Endothelial cell of umbilical vein (primary cell): ENCODE results near the gene PRPF38B. TPM values are rescaled to one million over a fixed set of nuclear protein-coding genes. Genes with fewer than 3 reads are reported as not detected.

Source experiments
- BruUV-seq: library from RNA; stranded (reverse); fragments of 400-500 nt; replicated peaks from 2 replicates; lab custom pipeline; 2021; lab: Mats Ljungman, UMichigan
- CTCF ChIA-PET: fragments of 300-600, 350-600 bp; sonication (Branson Sonifier 250); formaldehyde crosslinking; loops from one replicate; lab custom pipeline; 2021; ENCODE audit warnings: antibody characterized with exemption, inconsistent platforms; lab: Charles Lee
- POLR2A ChIA-PET: fragments of 300-600, 350-600 bp; sonication (Branson Sonifier 250); formaldehyde crosslinking; loops from one replicate; lab custom pipeline; 2021; ENCODE audit warnings: antibody characterized with exemption, inconsistent platforms; lab: Charles Lee
- DNase-seq: peaks from one replicate; pipeline ENCODE4 v3.0.0-alpha.2; 2011; ENCODE audit warnings: low read depth, low spot score
- FAIRE-seq: peaks from 2 replicates; lab custom pipeline; 2011; peaks lifted over from hg19 to GRCh38; lab: Jason Lieb, UNC
- H2AFZ ChIP-seq: 2 replicates; pipeline ENCODE4 v1.6.0; 2012; ENCODE audit warnings: low read depth, low read length, control low read depth, inconsistent platforms
- H3K27ac ChIP-seq: 2 replicates; pipeline ENCODE4 v1.5.1; 2011; ENCODE audit warnings: low read depth, mild to moderate bottlenecking, control low read depth, low read length, moderate library complexity; ENCODE audit not compliant: insufficient read depth
- H3K27me3 ChIP-seq, 2 experiments: 2 replicates each; pipeline versions ENCODE4 v1.6.0 to v1.6.1; 2011; ENCODE audit warnings: low read length in 2 of 2, mixed read lengths in 1 of 2; ENCODE audit not compliant: control insufficient read depth in 2 of 2, insufficient read depth in 2 of 2
- H3K36me3 ChIP-seq, 2 experiments: 2 replicates in 1 of 2; 3 replicates in 1 of 2; pipeline ENCODE4 v1.5.1; 2011; ENCODE audit warnings: low read length in 2 of 2, mild to moderate bottlenecking in 1 of 2, moderate library complexity in 1 of 2; ENCODE audit not compliant: control insufficient read depth in 2 of 2, insufficient read depth in 2 of 2; ENCODE audit errors: extremely low read depth in 1 of 2
- H3K4me1 ChIP-seq: 3 replicates; pipeline ENCODE4 v1.5.1; 2011; ENCODE audit warnings: mild to moderate bottlenecking, low read length; ENCODE audit not compliant: control insufficient read depth, insufficient read depth; ENCODE audit errors: extremely low read depth
- H3K4me2 ChIP-seq: 2 replicates; pipeline ENCODE4 v1.6.1; 2011; ENCODE audit warnings: low read length, control low read depth, mixed read lengths; ENCODE audit not compliant: insufficient read depth
- H3K4me3 ChIP-seq, 3 experiments: fragments of 200-600 bp in 1 of 3; sonication (generic), shearing (Covaris generic) in 1 of 3; replicated peaks in 1 of 3; 2 replicates each; pipeline ENCODE4 v1.5.1; 2011 to 2016; ENCODE audit warnings: control low read depth in 3 of 3, low read length in 3 of 3, mild to moderate bottlenecking in 2 of 3, inconsistent platforms in 1 of 3, low read depth in 1 of 3, moderate library complexity in 1 of 3; ENCODE audit not compliant: insufficient read depth in 1 of 3
- H3K79me2 ChIP-seq: 2 replicates; pipeline ENCODE4 v1.6.0; 2012; ENCODE audit warnings: low read length, inconsistent platforms; ENCODE audit not compliant: control insufficient read depth, insufficient read depth
- H3K9ac ChIP-seq: replicated peaks from 2 replicates; pipeline ENCODE3; 2011; ENCODE audit warnings: low read length, control low read depth; ENCODE audit not compliant: insufficient read depth; ENCODE audit errors: extremely low read depth
- H3K9me1 ChIP-seq: replicated peaks from 3 replicates; pipeline ENCODE4 v1.6.0; 2011; ENCODE audit warnings: mild to moderate bottlenecking, low read length; ENCODE audit not compliant: control insufficient read depth, insufficient read depth; ENCODE audit errors: extremely low read depth
- H3K9me3 ChIP-seq: replicated peaks from 2 replicates; pipeline ENCODE4 v1.5.1; 2012; ENCODE audit warnings: low read length, inconsistent platforms; ENCODE audit not compliant: control insufficient read depth, insufficient read depth
- H4K20me1 ChIP-seq: replicated peaks from 2 replicates; pipeline ENCODE3; 2011; ENCODE audit warnings: mild to moderate bottlenecking, low read length; ENCODE audit not compliant: control insufficient read depth, insufficient read depth; ENCODE audit errors: extremely low read depth
- EZH2 ChIP-seq: IDR thresholded peaks from 2 replicates; pipeline ENCODE4 v1.6.1; 2012; ENCODE audit warnings: borderline replicate concordance, low read depth, mild to moderate bottlenecking, moderate library complexity, low read length, inconsistent platforms; ENCODE audit not compliant: severe bottlenecking
- FOS ChIP-seq: IDR thresholded peaks from 2 replicates; pipeline ENCODE4 v1.6.1; 2011; ENCODE audit warnings: mild to moderate bottlenecking, low read length, moderate library complexity, borderline replicate concordance; ENCODE audit not compliant: insufficient read depth
- GATA2 ChIP-seq: IDR thresholded peaks from 2 replicates; pipeline ENCODE4 v1.7.0; 2011; ENCODE audit warnings: low read depth, mild to moderate bottlenecking, moderate library complexity, mixed read lengths, low read length; ENCODE audit not compliant: insufficient read length, insufficient read depth
- JUN ChIP-seq: IDR thresholded peaks from 2 replicates; pipeline ENCODE4 v1.6.1; 2011; ENCODE audit warnings: borderline replicate concordance, low read depth; ENCODE audit not compliant: insufficient read length, insufficient read depth
- MYC ChIP-seq: IDR thresholded peaks from one replicate; pipeline ENCODE4 v1.6.1; 2011; ENCODE audit warnings: mild to moderate bottlenecking, low read depth, low read length
- POLR2A ChIP-seq: IDR thresholded peaks from 2 replicates; pipeline ENCODE4 v1.6.1; 2012; ENCODE audit warnings: low read depth, mild to moderate bottlenecking, control low read depth, low read length
- POLR2AphosphoS5 ChIP-seq: IDR thresholded peaks from 2 replicates; pipeline ENCODE4 v1.6.1; 2012; ENCODE audit warnings: low read depth, mild to moderate bottlenecking, control low read depth, low read length, moderate library complexity; ENCODE audit not compliant: insufficient read depth
- dilution Hi-C: fragments of 300-500 bp; cut with MboI; formaldehyde crosslinking; loops from one replicate; pipeline ENCODE4 v1.15.0; 2019; ENCODE audit warnings: low sequenced_read_pairs; ENCODE audit not compliant: extremely low pct_ligation_motif_present
- intact Hi-C: fragments of 100-400 bp; cut with micrococcal nuclease; formaldehyde crosslinking; loops from one replicate; pipeline ENCODE4 v1.10.0; 2022
- polyA plus RNA-seq, 4 experiments: library from polyadenylated mRNA; depleted of rRNA in 3 of 4; stranded (reverse) in 3 of 4; unstranded in 1 of 4; fragments of >200 nt; gene quantifications; 2 replicates each; pipeline versions ENCODE4 v1.2.1 to v1.2.3, GENCODE V29; 2011 to 2012; ENCODE audit warnings: missing spikeins in 1 of 4
- total RNA-seq: library from RNA; stranded (reverse); gene quantifications from 2 replicates; pipeline ENCODE4 v1.2.3, GENCODE V29; 2021
- TF ChIP-seq, protein P1 (sequence below), 2 donors: IDR thresholded peaks; 1 replicate in 1 of 2; 2 replicates in 1 of 2; pipeline ENCODE4 v1.5.1; 2011; ENCODE audit warnings: low read length in 2 of 2, mild to moderate bottlenecking in 2 of 2, moderate library complexity in 2 of 2, control low read depth in 1 of 2, inconsistent platforms in 1 of 2, low read depth in 1 of 2; ENCODE audit not compliant: insufficient read depth in 1 of 2; ENCODE audit errors: extremely low read depth in 1 of 2
- TF ChIP-seq, protein P2 (sequence below): IDR thresholded peaks from 2 replicates; pipeline ENCODE4 v1.6.1; 2011; ENCODE audit not compliant: insufficient read depth, insufficient read length

Gene PRPF38B
- total and polyA plus RNA-seq, 2 donors (not counting 3 experiments of a cell fraction or from before 2014, with no cell fraction given) = 19.3 to 46.6 TPM

DNA sequence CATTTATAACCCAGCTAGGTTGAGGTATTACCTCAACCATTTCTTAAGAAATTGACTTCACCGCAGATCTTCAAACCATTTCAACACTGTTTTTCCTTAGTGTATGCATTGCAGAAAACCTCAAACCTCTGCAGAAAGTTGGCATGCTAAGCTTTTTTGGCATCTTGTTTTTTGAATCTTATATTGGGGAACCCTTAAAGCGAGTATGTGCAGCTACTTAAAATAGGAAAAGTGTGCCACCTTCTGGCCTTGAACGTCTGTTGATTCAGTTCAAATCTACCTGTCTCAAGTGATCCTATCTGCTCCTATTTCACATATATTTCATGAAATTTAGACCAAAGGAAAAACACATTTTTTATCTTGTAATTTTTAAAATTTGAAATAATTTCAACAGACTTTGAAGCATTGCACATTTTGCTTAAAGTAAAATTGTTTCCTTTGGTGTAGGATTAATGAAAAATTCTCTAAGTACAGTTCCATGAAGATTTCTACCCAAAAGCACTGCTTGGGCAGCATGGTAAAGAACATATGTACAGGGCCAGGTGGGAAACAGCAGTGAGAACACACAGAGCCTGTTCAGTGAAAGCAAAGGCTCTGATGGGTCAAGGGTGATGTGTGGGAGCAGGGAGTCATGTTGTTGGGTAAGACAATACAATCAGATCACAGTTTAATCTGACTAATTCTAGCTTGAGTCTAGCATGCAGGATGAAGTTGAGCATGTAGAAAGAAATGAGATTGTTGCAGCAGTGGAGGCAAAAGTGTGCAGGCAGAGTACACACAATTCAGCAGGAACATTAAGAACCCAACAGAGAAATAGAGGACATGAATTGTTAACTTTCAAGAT is 48.4 kb upstream of the PRPF38B start:
- intact Hi-C loops = loop anchor here (1.0 to 5.0 kb wide), 3 partner anchors 51 to 131 kb away; no protein-coding TSS in a partner anchor
- no peak for TF ChIP-seq FOS
- TF ChIP-seq, protein P1, sequence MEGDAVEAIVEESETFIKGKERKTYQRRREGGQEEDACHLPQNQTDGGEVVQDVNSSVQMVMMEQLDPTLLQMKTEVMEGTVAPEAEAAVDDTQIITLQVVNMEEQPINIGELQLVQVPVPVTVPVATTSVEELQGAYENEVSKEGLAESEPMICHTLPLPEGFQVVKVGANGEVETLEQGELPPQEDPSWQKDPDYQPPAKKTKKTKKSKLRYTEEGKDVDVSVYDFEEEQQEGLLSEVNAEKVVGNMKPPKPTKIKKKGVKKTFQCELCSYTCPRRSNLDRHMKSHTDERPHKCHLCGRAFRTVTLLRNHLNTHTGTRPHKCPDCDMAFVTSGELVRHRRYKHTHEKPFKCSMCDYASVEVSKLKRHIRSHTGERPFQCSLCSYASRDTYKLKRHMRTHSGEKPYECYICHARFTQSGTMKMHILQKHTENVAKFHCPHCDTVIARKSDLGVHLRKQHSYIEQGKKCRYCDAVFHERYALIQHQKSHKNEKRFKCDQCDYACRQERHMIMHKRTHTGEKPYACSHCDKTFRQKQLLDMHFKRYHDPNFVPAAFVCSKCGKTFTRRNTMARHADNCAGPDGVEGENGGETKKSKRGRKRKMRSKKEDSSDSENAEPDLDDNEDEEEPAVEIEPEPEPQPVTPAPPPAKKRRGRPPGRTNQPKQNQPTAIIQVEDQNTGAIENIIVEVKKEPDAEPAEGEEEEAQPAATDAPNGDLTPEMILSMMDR (IDR thresholded peaks at IDR 0.05; ENCODE audit: extremely low read depth in 1 of 2, insufficient read depth in 1 of 2, low read depth in 1 of 2, low read length in 2 of 2) = peak; percentile 29 to 36
- Histone ChIP-seq H3K27me3 (no peaks in the 10 kb centered on the region), H3K4me2 (no peak overlapping the region), H3K4me3 (no peak overlapping the region), H3K9me3 (no peaks in the 10 kb centered on the region), H3K9ac (no peak overlapping the region), H2AFZ (no peak overlapping the region), H3K9me1 (no peaks in the 10 kb centered on the region), H3K79me2 (no peaks in the 10 kb centered on the region), H3K36me3 (no peaks in the 10 kb centered on the region), H3K4me1 (no peaks in the 10 kb centered on the region), H4K20me1 (no peaks in the 10 kb centered on the region), H3K27ac (no peak overlapping the region)
- peak; percentile 93 for FAIRE-seq
- peak; percentile 78 for DNase-seq
- ChIA-PET CTCF (interaction anchor here (0.6 to 5.8 kb wide), 49 partner anchors 8 to 889 kb away, joined by 3 to 340 read pairs (median 5); partner anchors contain the start of genes EEIG2, HENMT1, PRPF38B and SLC25A24), POLR2A (no interaction called here)
- no TSS peak for BruUV-seq
- dilution Hi-C loops = no loop called here

DNA sequence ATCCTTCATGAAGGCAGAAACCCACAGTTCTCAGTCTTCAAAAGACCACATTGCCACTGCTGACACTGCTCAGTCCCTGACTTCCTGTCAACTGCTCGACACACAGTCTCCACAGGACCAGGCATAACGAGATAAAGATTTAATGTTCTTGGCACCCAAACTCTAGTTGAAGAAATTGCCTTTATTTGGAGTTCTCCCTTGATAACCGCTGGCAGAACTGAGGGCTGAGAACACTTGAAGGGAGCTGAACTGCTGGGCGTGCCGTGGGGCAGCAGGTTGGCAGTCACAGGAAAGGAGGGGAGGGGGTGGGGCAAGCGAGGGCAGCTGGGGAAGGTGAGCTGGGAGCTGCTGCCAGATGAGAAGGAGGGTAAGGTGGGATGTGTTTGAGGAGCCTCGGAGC is 47.1 kb upstream of the PRPF38B start:
- Histone ChIP-seq H3K36me3 (no peaks in the 10 kb centered on the region), H3K4me3 (no peak overlapping the region), H3K27ac (no peak overlapping the region), H3K4me1 (no peaks in the 10 kb centered on the region), H2AFZ (no peak overlapping the region), H3K27me3 (no peaks in the 10 kb centered on the region), H3K9me1 (no peaks in the 10 kb centered on the region), H3K9ac (no peak overlapping the region), H3K79me2 (no peaks in the 10 kb centered on the region), H3K9me3 (no peaks in the 10 kb centered on the region), H3K4me2 (no peak overlapping the region), H4K20me1 (no peaks in the 10 kb centered on the region)
- no peak for FAIRE-seq
- ChIA-PET CTCF (interaction anchor here (0.8 to 5.8 kb wide), 9 partner anchors 11 to 328 kb away, joined by 3 to 340 read pairs (median 17); partner anchors contain the start of genes EEIG2 and PRPF38B), POLR2A (no interaction called here)
- dilution Hi-C loops (no loop called here), intact Hi-C loops (loop anchor here (5.0 kb wide), 2 partner anchors 53 to 252 kb away; no protein-coding TSS in a partner anchor)
- TF ChIP-seq, protein P1 (IDR thresholded peaks at IDR 0.05; ENCODE audit: extremely low read depth in 1 of 2, insufficient read depth in 1 of 2, low read depth in 1 of 2, low read length in 2 of 2) = no peak
- TF ChIP-seq POLR2A (no peak), POLR2AphosphoS5 (no peak), MYC (no peak), EZH2 (no peak), GATA2 (no peak), JUN (no peak)
- TF ChIP-seq, protein P2, sequence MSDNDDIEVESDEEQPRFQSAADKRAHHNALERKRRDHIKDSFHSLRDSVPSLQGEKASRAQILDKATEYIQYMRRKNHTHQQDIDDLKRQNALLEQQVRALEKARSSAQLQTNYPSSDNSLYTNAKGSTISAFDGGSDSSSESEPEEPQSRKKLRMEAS = no peak
- BruUV-seq = no TSS peak
- no peak for DNase-seq
